Astrocyte (in vitro differentiated cells and primary cell): ENCODE data around the gene HBB. TPM values are rescaled to one million over a fixed set of nuclear protein-coding genes. Genes with fewer than 3 reads are reported as not detected.

ENCODE experiments used
- DNase-seq: peaks from one replicate; pipeline ENCODE4 v3.0.0-alpha.2; 2010; ENCODE audit warnings: low read depth
- FAIRE-seq: peaks from 2 replicates; lab custom pipeline; 2011; peaks lifted over from hg19 to GRCh38; lab: Jason Lieb, UNC
- H2AFZ ChIP-seq: 2 replicates; pipeline ENCODE4 v1.6.0; 2012; ENCODE audit warnings: low read depth, low read length, inconsistent platforms
- H3K27ac ChIP-seq: 2 replicates; pipeline ENCODE4 v1.5.1; 2011; ENCODE audit warnings: low read depth, low read length, inconsistent platforms
- H3K27me3 ChIP-seq: 2 replicates; pipeline ENCODE4 v1.6.0; 2011; ENCODE audit warnings: low read length, inconsistent platforms; ENCODE audit not compliant: insufficient read depth
- H3K36me3 ChIP-seq: 2 replicates; pipeline ENCODE4 v1.5.1; 2011; ENCODE audit warnings: low read length, inconsistent platforms; ENCODE audit not compliant: insufficient read depth
- H3K4me1 ChIP-seq: 2 replicates; pipeline ENCODE4 v1.5.1; 2011; ENCODE audit warnings: low read length, inconsistent platforms; ENCODE audit not compliant: insufficient read depth
- H3K4me2 ChIP-seq: 2 replicates; pipeline ENCODE4 v1.6.0; 2012; ENCODE audit warnings: low read length, inconsistent platforms
- H3K4me3 ChIP-seq: 2 replicates; pipeline ENCODE4 v1.5.1; 2011; ENCODE audit warnings: low read depth, mild to moderate bottlenecking, low read length, inconsistent platforms; ENCODE audit not compliant: insufficient read depth
- H3K79me2 ChIP-seq: 2 replicates; pipeline ENCODE4 v1.6.0; 2012; ENCODE audit warnings: mild to moderate bottlenecking, low read length, inconsistent platforms; ENCODE audit not compliant: insufficient read depth
- H3K9ac ChIP-seq: 2 replicates; pipeline ENCODE4 v1.6.0; 2012; ENCODE audit warnings: mild to moderate bottlenecking, low read length, inconsistent platforms
- H3K9me3 ChIP-seq: 2 replicates; pipeline ENCODE4 v1.5.1; 2012; ENCODE audit warnings: low read depth, mild to moderate bottlenecking, low read length, inconsistent platforms; ENCODE audit not compliant: insufficient read depth
- H4K20me1 ChIP-seq: 2 replicates; pipeline ENCODE4 v1.6.0; 2012; ENCODE audit warnings: low read length, inconsistent platforms; ENCODE audit not compliant: insufficient read depth
- H3K27ac Mint-ChIP-seq: one replicate; pipeline ENCODE4 v1.8.0; 2021; ENCODE audit warnings: mild to moderate bottlenecking, mixed read lengths; ENCODE audit not compliant: unreplicated experiment
- H3K27me3 Mint-ChIP-seq: one replicate; pipeline ENCODE4 v1.8.0; 2021; ENCODE audit warnings: low read depth, mixed read lengths; ENCODE audit not compliant: unreplicated experiment
- H3K36me3 Mint-ChIP-seq: one replicate; pipeline ENCODE4 v1.8.0; 2021; ENCODE audit warnings: low read depth, mixed read lengths; ENCODE audit not compliant: unreplicated experiment
- H3K4me1 Mint-ChIP-seq: one replicate; pipeline ENCODE4 v1.8.0; 2021; ENCODE audit warnings: low read depth, mixed read lengths; ENCODE audit not compliant: unreplicated experiment
- H3K4me3 Mint-ChIP-seq: one replicate; pipeline ENCODE4 v1.8.0; 2021; ENCODE audit warnings: mild to moderate bottlenecking, moderate library complexity, mixed read lengths; ENCODE audit not compliant: unreplicated experiment
- H3K9me3 Mint-ChIP-seq: one replicate; pipeline ENCODE4 v1.8.0; 2021; ENCODE audit warnings: mild to moderate bottlenecking, mixed read lengths; ENCODE audit not compliant: unreplicated experiment
- CTCF ChIP-seq: IDR thresholded peaks from 2 replicates; pipeline ENCODE4 v1.5.1; 2011; ENCODE audit warnings: low read depth, mild to moderate bottlenecking, inconsistent platforms, low read length, moderate library complexity; ENCODE audit not compliant: insufficient read depth
- EZH2 ChIP-seq: IDR thresholded peaks from 2 replicates; pipeline ENCODE4 v1.6.1; 2012; ENCODE audit warnings: mild to moderate bottlenecking, low read length, inconsistent platforms; ENCODE audit not compliant: insufficient read depth
- total RNA-seq: library from RNA; stranded (reverse); gene quantifications from 2 replicates; pipeline ENCODE4 v1.2.1, GENCODE V29; 2021

HBB gene
- total RNA-seq, 1 donor from 2014 or later: not detected

DNA sequence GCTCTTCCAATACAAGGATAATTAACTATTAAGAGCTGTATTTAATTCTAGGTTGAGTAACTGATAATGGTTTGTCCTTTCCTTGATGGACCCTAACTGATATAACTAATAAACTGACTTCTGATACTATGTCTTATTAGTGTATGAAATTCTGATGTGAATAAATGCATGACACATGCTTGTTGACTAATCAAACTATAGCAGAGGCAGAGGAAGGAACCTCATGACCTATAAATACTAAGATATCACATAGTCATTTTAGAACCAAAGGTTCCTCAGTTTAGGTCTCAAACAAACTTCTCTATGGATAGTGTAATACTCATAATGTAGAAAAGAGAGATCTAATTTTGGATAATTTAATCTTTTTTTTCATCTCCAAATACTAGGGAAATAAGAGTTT is 12.2 kb upstream of the HBB start:
- Mint-ChIP-seq H3K4me3 (no peak overlapping the region), H3K27me3 (peaks cover 1% of the 10 kb centered on the region)

GRCh38 chr11:5238486-5238885 is 11.6 kb upstream of the HBB start:
- TF ChIP-seq EZH2: no peak
- no peak for TF ChIP-seq CTCF
- Histone ChIP-seq H3K4me1 (no peaks in the 10 kb centered on the region), H3K27ac (no peak overlapping the region), H3K36me3 (no peaks in the 10 kb centered on the region), H3K27me3 (no peaks in the 10 kb centered on the region), H3K79me2 (no peaks in the 10 kb centered on the region), H4K20me1 (no peaks in the 10 kb centered on the region), H3K4me2 (no peak overlapping the region), H3K9me3 (no peaks in the 10 kb centered on the region), H3K4me3 (no peak overlapping the region), H3K9ac (no peak overlapping the region), H2AFZ (no peak overlapping the region)
- DNase-seq (no peak), FAIRE-seq (no peak)
- Mint-ChIP-seq H3K9me3 (no peaks in the 10 kb centered on the region), H3K4me3 (no peak overlapping the region), H3K27ac (no peak overlapping the region), H3K27me3 (peaks cover 1% of the 10 kb centered on the region), H3K4me1 (peaks cover 6% of the 10 kb centered on the region), H3K36me3 (no peaks in the 10 kb centered on the region)

More for the DNA sequence above, 12.2 kb upstream of the HBB start:
- DNase-seq (no peak), FAIRE-seq (no peak)
- Mint-ChIP-seq H3K36me3 (no peaks in the 10 kb centered on the region), H3K9me3 (no peaks in the 10 kb centered on the region), H3K27ac (no peak overlapping the region), H3K4me1 (peaks cover 6% of the 10 kb centered on the region)
- Histone ChIP-seq H3K27ac (no peak overlapping the region), H4K20me1 (no peaks in the 10 kb centered on the region), H3K79me2 (no peaks in the 10 kb centered on the region), H2AFZ (no peak overlapping the region), H3K4me2 (no peak overlapping the region), H3K36me3 (no peaks in the 10 kb centered on the region), H3K27me3 (no peaks in the 10 kb centered on the region), H3K9me3 (no peaks in the 10 kb centered on the region), H3K4me1 (no peaks in the 10 kb centered on the region), H3K9ac (no peak overlapping the region), H3K4me3 (no peak overlapping the region)
- TF ChIP-seq CTCF: no peak
- no peak for TF ChIP-seq EZH2

- Histone ChIP-seq H3K36me3 (no peaks in the 10 kb centered on the region), H3K79me2 (no peaks in the 10 kb centered on the region), H3K27me3 (no peaks in the 10 kb centered on the region), H3K4me1 (no peaks in the 10 kb centered on the region), H3K9ac (no peak overlapping the region), H4K20me1 (no peaks in the 10 kb centered on the region), H3K27ac (no peak overlapping the region), H3K9me3 (no peaks in the 10 kb centered on the region), H3K4me3 (no peak overlapping the region), H2AFZ (no peak overlapping the region), H3K4me2 (no peak overlapping the region)
- peaks cover 1% of the 10 kb centered on the region for H3K27me3 Mint-ChIP-seq
- peaks cover 6% of the 10 kb centered on the region for H3K4me1 Mint-ChIP-seq
- no peak overlapping the region for H3K27ac Mint-ChIP-seq
- no peak for DNase-seq
- no peak overlapping the region for H3K4me3 Mint-ChIP-seq
- no peak for FAIRE-seq
- no peaks in the 10 kb centered on the region for H3K9me3 Mint-ChIP-seq
- TF ChIP-seq CTCF (no peak), EZH2 (no peak)
- H3K36me3 Mint-ChIP-seq: no peaks in the 10 kb centered on the region
Observed at GRCh38 chr11:5237420-5237819, 10.5 kb upstream of the HBB start.
